ACHN (cell line): Measurements from ENCODE around the gene MUC21.

Source experiments
- DNase-seq: peaks from one replicate; pipeline ENCODE4 v3.0.0-alpha.2; 2015
- in situ Hi-C: cut with HindIII; loops from 2 replicates; pipeline ENCODE4 v1.10.0; 2017; ENCODE audit warnings: low sequenced_read_pairs, low pct_ligation_motif_present, low pct_unique_long_range_greater_than_20kb

Gene MUC21

GRCh38 chr6:31035862-31036497 lies 52.5 kb downstream of the MUC21 start:
- DNase-seq = no peak
- in situ Hi-C loops = no loop called here

GRCh38 chr6:31037169-31037568 lies 53.7 kb downstream of the MUC21 start:
- DNase-seq = no peak
- in situ Hi-C loops = no loop called here

GRCh38 chr6:31037682-31038081 lies 54.2 kb downstream of the MUC21 start:
- in situ Hi-C loops = no loop called here
- DNase-seq = peak; percentile 11

- in situ Hi-C loops = no loop called here
- no peak for DNase-seq
Measured at GRCh38 chr6:31038559-31038958, 55.0 kb downstream of the MUC21 start.
